Uterus (tissue), 4 donors: ENCODE measurements around the gene MAGED1. TPM values are rescaled to one million over a fixed set of nuclear protein-coding genes. Genes with fewer than 3 reads are reported as not detected.
"Not testable (repeated sequence)": the region's sequence is repeated elsewhere in the genome, so short reads cannot be mapped to it uniquely, and the experiment has no call there.

Experiments
- DNase-seq, 2 donors: peaks; one replicate each; pipeline ENCODE4 v3.0.0-alpha.2; 2019 to 2020
- H3K27ac ChIP-seq, 2 donors: fragments of 200-600 bp; sonication (generic); 1 replicate in 1 of 2; 2 replicates in 1 of 2; pipeline ENCODE4 v1.5.1; 2016 to 2018
- H3K27me3 ChIP-seq, 2 donors: fragments of 200-600 bp; sonication (generic); one replicate each; pipeline ENCODE4 v1.5.1; 2018 to 2019; ENCODE audit warnings: control low read depth in 1 of 2
- H3K36me3 ChIP-seq, 2 donors: fragments of 200-600 bp; sonication (generic); one replicate each; pipeline ENCODE4 v1.5.1; 2019; ENCODE audit warnings: control low read depth in 1 of 2
- H3K4me1 ChIP-seq, 2 donors: fragments of 200-600 bp; sonication (generic); one replicate each; pipeline ENCODE4 v1.5.1; 2018 to 2019; ENCODE audit warnings: control low read depth in 1 of 2
- H3K4me3 ChIP-seq, 2 donors: fragments of 200-600 bp; sonication (generic); 1 replicate in 1 of 2; 2 replicates in 1 of 2; pipeline ENCODE4 v1.5.1; 2018 to 2019; ENCODE audit warnings: mild to moderate bottlenecking in 1 of 2
- H3K9me3 ChIP-seq, 2 donors: fragments of 200-600 bp; sonication (generic); one replicate each; pipeline ENCODE4 v1.5.1; 2019; ENCODE audit warnings: control low read depth in 1 of 2
- CTCF ChIP-seq, 4 experiments: fragments of 200-600 bp in 2 of 4; fragments of 450-650 bp in 2 of 4; sonication (generic) in 2 of 4; IDR thresholded peaks; one replicate each; pipeline ENCODE4 v1.5.1; 2016 to 2019; ENCODE audit warnings: antibody characterized with exemption in 4 of 4, mild to moderate bottlenecking in 2 of 4, moderate library complexity in 1 of 4
- POLR2A ChIP-seq, 2 donors: fragments of 450-650 bp; IDR thresholded peaks; one replicate each; pipeline ENCODE4 v1.6.1; 2016; ENCODE audit warnings: antibody characterized with exemption in 2 of 2, mild to moderate bottlenecking in 1 of 2, moderate library complexity in 1 of 2
- intact Hi-C: fragments of 100-400 bp; cut with DNase I; formaldehyde crosslinking; loops from one replicate; pipeline ENCODE4 v1.15.1; 2023; ENCODE audit warnings: low total_unique reads
- total RNA-seq, 4 donors: library from RNA; depleted of rRNA in 3 of 4; stranded (reverse); fragments of >200 nt in 3 of 4; gene quantifications; one replicate each; pipeline versions ENCODE4 v1.1.0 to v1.2.4, GENCODE V29; 2014 to 2023
- donor health status: DM: yes; HTN: yes; CAD: no.

MAGED1 gene
- total RNA-seq, 4 donors from 2014 or later = 27.9 to 164 (median 55.2) TPM

GRCh38 chrX:51902510-51903050, 9.2 kb downstream of the MAGED1 start:
- intact Hi-C loops = no loop called here
- no peaks in the 10 kb centered on the region for H3K27me3 ChIP-seq
- DNase-seq = no peak
- H3K4me3 ChIP-seq = no peak overlapping the region
- TF ChIP-seq POLR2A (IDR thresholded peaks at IDR 0.05) = no peak
- no peak for TF ChIP-seq CTCF (IDR thresholded peaks at IDR 0.05)
- H3K36me3 ChIP-seq = no peaks in the 10 kb centered on the region
- no peaks in the 10 kb centered on the region for H3K4me1 ChIP-seq
- no peaks in the 10 kb centered on the region for H3K9me3 ChIP-seq
- no peak overlapping the region for H3K27ac ChIP-seq

GRCh38 chrX:51905152-51905551, 11.7 kb downstream of the MAGED1 start:
- H3K27ac ChIP-seq, H3K9me3 ChIP-seq, DNase-seq, H3K36me3 ChIP-seq, H3K4me1 ChIP-seq, H3K4me3 ChIP-seq, intact Hi-C loops, H3K27me3 ChIP-seq: not testable (repeated sequence)

GRCh38 chrX:51905711-51906110, 12.3 kb downstream of the MAGED1 start:
- TF ChIP-seq CTCF (IDR thresholded peaks at IDR 0.05) (no peak), POLR2A (IDR thresholded peaks at IDR 0.05) (no peak)
- no peak for DNase-seq
- H3K4me3 ChIP-seq = no peak overlapping the region
- no peaks in the 10 kb centered on the region for H3K9me3 ChIP-seq
- H3K4me1 ChIP-seq = no peaks in the 10 kb centered on the region
- H3K27me3 ChIP-seq = no peaks in the 10 kb centered on the region
- no peaks in the 10 kb centered on the region for H3K36me3 ChIP-seq
- intact Hi-C loops = no loop called here
- H3K27ac ChIP-seq = no peak overlapping the region

GRCh38 chrX:51917604-51918003, 24.2 kb downstream of the MAGED1 start:
- intact Hi-C loops = no loop called here
- TF ChIP-seq CTCF (IDR thresholded peaks at IDR 0.05) = no peak
- no peak for TF ChIP-seq POLR2A (IDR thresholded peaks at IDR 0.05)

GRCh38 chrX:51922561-51922960, 29.1 kb downstream of the MAGED1 start:
- Histone ChIP-seq H3K27ac (no peak overlapping the region), H3K36me3 (no peaks in the 10 kb centered on the region), H3K27me3 (no peaks in the 10 kb centered on the region), H3K9me3 (no peaks in the 10 kb centered on the region), H3K4me3 (no peak overlapping the region), H3K4me1 (no peaks in the 10 kb centered on the region)
- DNase-seq = no peak
- intact Hi-C loops = no loop called here
- TF ChIP-seq CTCF (IDR thresholded peaks at IDR 0.05) = no peak
- TF ChIP-seq POLR2A (IDR thresholded peaks at IDR 0.05) = no peak

More at GRCh38 chrX:51917604-51918003, 24.2 kb downstream of the MAGED1 start:
- no peaks in the 10 kb centered on the region for H3K9me3 ChIP-seq
- no peak overlapping the region for H3K27ac ChIP-seq
- H3K36me3 ChIP-seq = no peaks in the 10 kb centered on the region
- H3K4me1 ChIP-seq = no peaks in the 10 kb centered on the region
- DNase-seq = no peak
- no peak overlapping the region for H3K4me3 ChIP-seq
- peaks cover 0 to 3% of the 10 kb centered on the region in 2 donors for H3K27me3 ChIP-seq
